ENCODE data around the gene ZIC5.

ZIC5 gene

GRCh38 chr13:99926014-99926731 is 45.4 kb downstream of the ZIC5 start:
- H3K4me3 ChIP-seq (replicated peaks in 1 of 2; ENCODE audit: low read depth in 2 of 2, low read length in 2 of 2), result no peak overlapping the region
- DNase-seq (ENCODE audit: low read depth in 2 of 2), result no peak
- TF ChIP-seq, protein P1, sequence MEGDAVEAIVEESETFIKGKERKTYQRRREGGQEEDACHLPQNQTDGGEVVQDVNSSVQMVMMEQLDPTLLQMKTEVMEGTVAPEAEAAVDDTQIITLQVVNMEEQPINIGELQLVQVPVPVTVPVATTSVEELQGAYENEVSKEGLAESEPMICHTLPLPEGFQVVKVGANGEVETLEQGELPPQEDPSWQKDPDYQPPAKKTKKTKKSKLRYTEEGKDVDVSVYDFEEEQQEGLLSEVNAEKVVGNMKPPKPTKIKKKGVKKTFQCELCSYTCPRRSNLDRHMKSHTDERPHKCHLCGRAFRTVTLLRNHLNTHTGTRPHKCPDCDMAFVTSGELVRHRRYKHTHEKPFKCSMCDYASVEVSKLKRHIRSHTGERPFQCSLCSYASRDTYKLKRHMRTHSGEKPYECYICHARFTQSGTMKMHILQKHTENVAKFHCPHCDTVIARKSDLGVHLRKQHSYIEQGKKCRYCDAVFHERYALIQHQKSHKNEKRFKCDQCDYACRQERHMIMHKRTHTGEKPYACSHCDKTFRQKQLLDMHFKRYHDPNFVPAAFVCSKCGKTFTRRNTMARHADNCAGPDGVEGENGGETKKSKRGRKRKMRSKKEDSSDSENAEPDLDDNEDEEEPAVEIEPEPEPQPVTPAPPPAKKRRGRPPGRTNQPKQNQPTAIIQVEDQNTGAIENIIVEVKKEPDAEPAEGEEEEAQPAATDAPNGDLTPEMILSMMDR (IDR thresholded peaks at IDR 0.05; ENCODE audit: low read depth, low read length), result no peak

DNA sequence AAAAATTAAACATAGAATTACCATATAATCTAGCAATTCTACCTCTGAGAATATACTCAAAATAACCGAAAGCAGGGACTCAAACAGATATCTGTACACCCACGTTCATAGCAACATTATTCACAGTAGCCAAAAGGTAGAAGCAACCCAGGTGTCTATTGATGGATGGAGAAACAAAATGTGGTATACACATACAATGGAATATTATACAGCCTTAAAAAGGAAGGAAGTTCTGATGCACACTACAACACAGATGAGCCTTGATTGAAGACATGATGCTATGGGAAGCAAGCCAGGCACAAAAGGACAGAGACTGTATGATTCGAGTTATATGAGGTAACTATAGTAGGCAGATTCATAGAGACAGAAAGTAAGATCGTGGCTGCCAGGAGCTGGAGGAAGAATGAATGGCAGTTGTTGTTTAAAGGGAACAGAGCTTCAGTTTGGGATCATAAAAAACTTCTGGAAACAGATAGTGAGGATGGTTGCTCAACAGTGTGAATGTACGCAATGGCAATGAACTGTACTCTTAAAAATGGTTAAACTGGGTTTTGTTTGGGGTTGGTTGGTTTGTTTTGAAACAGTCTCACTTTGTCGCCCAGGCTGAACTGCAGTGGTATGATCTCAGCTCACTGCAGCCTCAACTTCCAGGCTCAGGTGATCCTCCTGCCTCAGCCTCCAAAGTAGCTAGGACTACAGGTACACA is 47.5 kb downstream of the ZIC5 start:
- DNase-seq (ENCODE audit: low read depth in 2 of 2), result no peak

GRCh38 chr13:99922631-99923404 is 48.7 kb downstream of the ZIC5 start:
- DNase-seq (ENCODE audit: low read depth in 2 of 2), result no peak
- TF ChIP-seq, protein P1 (IDR thresholded peaks at IDR 0.05; ENCODE audit: low read depth, low read length), result no peak
- no peak overlapping the region for H3K4me3 ChIP-seq (replicated peaks in 1 of 2; ENCODE audit: low read depth in 2 of 2, low read length in 2 of 2)

More for the DNA sequence above, 47.5 kb downstream of the ZIC5 start:
- H3K4me3 ChIP-seq (replicated peaks in 1 of 2; ENCODE audit: low read depth in 2 of 2, low read length in 2 of 2), result no peak overlapping the region
- TF ChIP-seq, protein P1 (IDR thresholded peaks at IDR 0.05; ENCODE audit: low read depth, low read length), result no peak

- TF ChIP-seq, protein P1 (IDR thresholded peaks at IDR 0.05; ENCODE audit: low read depth, low read length), result no peak
- H3K4me3 ChIP-seq (replicated peaks in 1 of 2; ENCODE audit: low read depth in 2 of 2, low read length in 2 of 2), result no peak overlapping the region
- DNase-seq (ENCODE audit: low read depth in 2 of 2), result no peak
Measured at GRCh38 chr13:99919132-99919531, 52.4 kb downstream of the ZIC5 start.

DNA sequence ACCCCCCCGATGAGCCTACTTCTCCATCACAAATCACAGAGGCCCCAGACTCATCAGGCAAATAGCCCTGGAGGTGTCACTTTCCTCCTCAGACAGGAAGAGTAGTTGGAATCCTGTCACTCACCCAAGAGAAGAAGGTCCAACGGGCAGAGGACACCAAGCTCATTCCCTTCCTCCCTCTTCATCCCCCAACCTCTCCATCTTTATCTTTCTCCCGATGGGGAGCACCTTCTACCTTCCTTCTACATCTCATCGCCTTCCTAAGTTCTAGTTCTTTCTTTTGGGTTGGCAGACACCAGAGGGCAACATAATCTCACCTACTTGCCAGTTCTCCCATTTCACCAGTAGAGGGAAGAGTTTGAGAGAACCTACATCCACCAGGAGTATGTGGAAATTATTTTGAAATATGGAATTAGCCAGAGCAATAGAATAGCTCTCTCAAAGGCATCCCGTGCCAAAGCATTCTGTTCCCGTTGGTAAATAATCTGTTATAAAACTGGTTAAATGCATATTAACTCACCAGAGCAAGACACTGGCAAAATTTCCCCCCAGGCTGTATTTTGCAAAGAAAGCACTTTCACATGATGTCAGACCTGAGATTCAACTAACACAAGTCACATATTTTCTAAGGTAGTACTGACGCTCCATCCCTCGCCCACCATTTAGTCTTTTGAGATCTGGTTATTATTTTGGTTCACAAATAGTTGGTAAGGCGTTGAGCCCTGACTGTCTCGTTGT is 55.0 kb downstream of the ZIC5 start:
- TF ChIP-seq, protein P1 (IDR thresholded peaks at IDR 0.05; ENCODE audit: low read depth, low read length), result peak; percentile 94
- DNase-seq (ENCODE audit: low read depth in 2 of 2), result peak; percentile 80 to 82
- H3K4me3 ChIP-seq (replicated peaks in 1 of 2; ENCODE audit: low read depth in 2 of 2, low read length in 2 of 2), result no peak overlapping the region

GRCh38 chr13:99913167-99913566 is 58.4 kb downstream of the ZIC5 start:
- TF ChIP-seq, protein P1 (IDR thresholded peaks at IDR 0.05; ENCODE audit: low read depth, low read length), result no peak
- DNase-seq (ENCODE audit: low read depth in 2 of 2), result no peak
- no peak overlapping the region for H3K4me3 ChIP-seq (replicated peaks in 1 of 2; ENCODE audit: low read depth in 2 of 2, low read length in 2 of 2)

Data from cardiac fibroblast (primary cell).